Measurements from ENCODE around the gene FNBP1. TPM values are rescaled to one million over a fixed set of nuclear protein-coding genes. Genes with fewer than 3 reads are reported as not detected.
A peak's percentile ranks its signal among the peaks of the same experiment; 100 is the strongest.

Gene FNBP1
- total RNA-seq, 1 donor from 2014 or later, result 21.9 TPM

- Histone ChIP-seq H3K27me3 (ENCODE audit: control insufficient read depth in 3 of 3, insufficient read depth in 3 of 3, low read length in 3 of 3) (no peaks in the 10 kb centered on the region), H3K4me3 (ENCODE audit: low read length in 3 of 3) (no peak overlapping the region), H3K9me3 (ENCODE audit: control insufficient read depth in 3 of 3, low read length in 3 of 3) (no peaks in the 10 kb centered on the region), H3K27ac (ENCODE audit: low read depth, low read length) (no peak overlapping the region), H3K4me1 (ENCODE audit: control insufficient read depth in 3 of 3, insufficient read depth in 3 of 3, low read length in 3 of 3) (peaks cover 5 to 21% (median 8%) of the 10 kb centered on the region in 3 donors), H3K9ac (ENCODE audit: low read depth in 1 of 3, low read length in 3 of 3) (no peak overlapping the region), H3K36me3 (ENCODE audit: control insufficient read depth in 3 of 3, insufficient read depth in 3 of 3, low read length in 3 of 3) (no peaks in the 10 kb centered on the region)
Observed at GRCh38 chr9:130049431-130050210, 6.6 kb upstream of the FNBP1 start.

DNA sequence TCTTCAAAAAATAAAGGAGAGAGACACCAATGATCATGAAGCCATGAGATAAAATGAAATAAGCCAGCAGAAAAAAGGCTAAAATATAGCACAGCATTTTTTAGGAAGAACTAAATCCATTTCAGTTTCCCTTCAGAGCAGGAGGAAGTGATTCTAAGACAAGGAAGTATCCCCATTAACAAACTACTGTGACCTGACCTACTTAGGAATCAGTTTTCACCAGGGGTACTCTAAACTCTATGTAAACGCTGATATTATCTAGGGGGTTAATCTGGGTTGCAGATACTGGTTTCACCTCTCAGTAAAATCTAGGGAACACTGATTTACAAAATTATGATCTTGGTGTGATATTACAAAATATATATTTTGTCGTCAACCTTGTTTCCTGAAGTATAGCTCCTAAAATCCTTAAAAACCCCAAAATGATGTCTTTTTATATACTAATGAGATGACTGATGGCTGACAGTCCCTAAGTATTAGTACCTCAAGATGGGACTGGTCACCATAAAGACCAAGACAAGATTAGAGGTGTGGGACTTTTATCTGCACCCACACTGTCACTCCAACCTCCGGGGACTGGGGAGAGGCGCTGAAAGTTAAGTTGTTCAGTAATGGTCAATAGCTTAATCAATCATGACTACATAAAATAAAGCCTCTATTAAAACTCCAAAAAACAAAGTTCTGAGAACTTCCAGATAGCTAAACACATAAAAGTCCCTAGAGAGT lies 2.9 kb upstream of the FNBP1 start:
- Histone ChIP-seq H3K9ac (ENCODE audit: low read depth in 1 of 3, low read length in 3 of 3) (no peak overlapping the region), H3K9me3 (ENCODE audit: control insufficient read depth in 3 of 3, low read length in 3 of 3) (no peaks in the 10 kb centered on the region), H3K4me3 (ENCODE audit: low read length in 3 of 3) (no peak overlapping the region), H3K27me3 (ENCODE audit: control insufficient read depth in 3 of 3, insufficient read depth in 3 of 3, low read length in 3 of 3) (no peaks in the 10 kb centered on the region), H3K27ac (ENCODE audit: low read depth, low read length) (no peak overlapping the region), H3K36me3 (ENCODE audit: control insufficient read depth in 3 of 3, insufficient read depth in 3 of 3, low read length in 3 of 3) (no peaks in the 10 kb centered on the region), H3K4me1 (ENCODE audit: control insufficient read depth in 3 of 3, insufficient read depth in 3 of 3, low read length in 3 of 3) (peaks cover 11 to 20% (median 15%) of the 10 kb centered on the region in 3 donors)

DNA sequence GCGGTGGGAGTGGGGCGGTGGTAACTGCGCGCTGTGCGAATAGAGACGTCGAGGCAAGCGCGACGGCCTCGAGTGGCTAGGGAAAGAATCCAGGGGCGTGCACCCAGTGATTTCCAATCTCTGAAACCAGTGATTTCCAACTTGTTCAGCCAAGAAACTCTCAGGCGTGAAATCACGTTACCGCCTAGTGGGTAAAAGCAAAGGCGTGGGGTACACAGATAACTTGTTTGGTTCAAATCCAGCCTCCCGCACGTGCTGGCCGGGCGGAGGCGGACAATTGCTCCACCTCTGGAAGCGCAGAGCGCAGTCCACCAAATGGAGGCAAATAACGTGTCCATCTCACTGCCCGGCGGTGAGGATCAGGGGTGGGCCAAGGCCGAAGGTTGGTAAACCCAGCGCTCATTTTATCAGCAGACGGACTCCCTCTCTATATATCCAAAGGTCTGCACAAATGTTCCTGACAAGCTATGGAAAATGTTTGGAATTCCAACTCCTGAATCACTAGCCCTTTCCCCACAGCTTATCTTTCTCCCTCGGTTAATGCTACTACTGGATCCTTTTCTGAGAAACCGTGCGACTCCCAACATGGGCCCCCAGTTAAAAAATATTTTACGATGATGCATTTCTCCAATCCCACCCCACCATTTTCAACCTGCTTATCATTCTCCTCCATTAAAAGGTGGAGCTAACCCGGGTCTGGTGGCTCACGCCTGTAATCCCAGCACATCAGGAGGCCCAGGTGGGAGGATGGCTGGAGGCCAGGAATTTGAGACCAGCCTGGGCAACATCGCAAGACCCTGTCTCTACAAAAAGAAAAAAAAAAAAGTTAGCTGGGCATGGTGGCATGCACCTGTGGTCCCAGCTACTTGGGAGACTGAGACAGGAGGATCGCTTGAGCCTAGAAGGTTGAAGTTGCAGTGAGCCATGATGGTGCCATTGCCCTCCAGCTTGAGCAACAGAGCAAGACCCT lies 950 bp upstream of the FNBP1 start:
- H3K4me3 ChIP-seq (ENCODE audit: low read length in 3 of 3), result peak overlapping the region; percentile 74 to 89 (median 80)
- peaks cover 11 to 20% (median 15%) of the 10 kb centered on the region in 3 donors for H3K4me1 ChIP-seq (ENCODE audit: control insufficient read depth in 3 of 3, insufficient read depth in 3 of 3, low read length in 3 of 3)
- peak overlapping the region; percentile 72 for H3K27ac ChIP-seq (ENCODE audit: low read depth, low read length)
- H3K36me3 ChIP-seq (ENCODE audit: control insufficient read depth in 3 of 3, insufficient read depth in 3 of 3, low read length in 3 of 3), result no peaks in the 10 kb centered on the region
- no peaks in the 10 kb centered on the region for H3K27me3 ChIP-seq (ENCODE audit: control insufficient read depth in 3 of 3, insufficient read depth in 3 of 3, low read length in 3 of 3)
- peak overlapping the region; percentile 63 to 88 (median 82) for H3K9ac ChIP-seq (ENCODE audit: low read depth in 1 of 3, low read length in 3 of 3)
- no peaks in the 10 kb centered on the region for H3K9me3 ChIP-seq (ENCODE audit: control insufficient read depth in 3 of 3, low read length in 3 of 3)

GRCh38 chr9:130042406-130042884 lies 544 bp downstream of the FNBP1 start:
- H3K27me3 ChIP-seq (ENCODE audit: control insufficient read depth in 3 of 3, insufficient read depth in 3 of 3, low read length in 3 of 3), result no peaks in the 10 kb centered on the region
- no peaks in the 10 kb centered on the region for H3K9me3 ChIP-seq (ENCODE audit: control insufficient read depth in 3 of 3, low read length in 3 of 3)
- H3K4me1 ChIP-seq (ENCODE audit: control insufficient read depth in 3 of 3, insufficient read depth in 3 of 3, low read length in 3 of 3), result peaks cover 11 to 20% (median 15%) of the 10 kb centered on the region in 3 donors
- H3K27ac ChIP-seq (ENCODE audit: low read depth, low read length), result peak overlapping the region; percentile 75
- H3K4me3 ChIP-seq (ENCODE audit: low read length in 3 of 3), result peak overlapping the region; percentile 74 to 89 (median 84)
- no peaks in the 10 kb centered on the region for H3K36me3 ChIP-seq (ENCODE audit: control insufficient read depth in 3 of 3, insufficient read depth in 3 of 3, low read length in 3 of 3)
- H3K9ac ChIP-seq (ENCODE audit: low read depth in 1 of 3, low read length in 3 of 3), result peak overlapping the region; percentile 80 to 88 (median 88)

GRCh38 chr9:130041648-130042405 lies 1.2 kb downstream of the FNBP1 start:
- H3K36me3 ChIP-seq (ENCODE audit: control insufficient read depth in 3 of 3, insufficient read depth in 3 of 3, low read length in 3 of 3), result no peaks in the 10 kb centered on the region
- H3K9me3 ChIP-seq (ENCODE audit: control insufficient read depth in 3 of 3, low read length in 3 of 3), result no peaks in the 10 kb centered on the region
- H3K9ac ChIP-seq (ENCODE audit: low read depth in 1 of 3, low read length in 3 of 3), result peak overlapping the region; percentile 80 to 88 (median 88)
- H3K27me3 ChIP-seq (ENCODE audit: control insufficient read depth in 3 of 3, insufficient read depth in 3 of 3, low read length in 3 of 3), result no peaks in the 10 kb centered on the region
- H3K27ac ChIP-seq (ENCODE audit: low read depth, low read length), result peak overlapping the region; percentile 75
- peak overlapping the region; percentile 74 to 89 (median 84) for H3K4me3 ChIP-seq (ENCODE audit: low read length in 3 of 3)
- H3K4me1 ChIP-seq (ENCODE audit: control insufficient read depth in 3 of 3, insufficient read depth in 3 of 3, low read length in 3 of 3), result peaks cover 11 to 20% (median 15%) of the 10 kb centered on the region in 3 donors

GRCh38 chr9:130040984-130041647 lies 1.9 kb downstream of the FNBP1 start:
- no peak overlapping the region for H3K27ac ChIP-seq (ENCODE audit: low read depth, low read length)
- H3K27me3 ChIP-seq (ENCODE audit: control insufficient read depth in 3 of 3, insufficient read depth in 3 of 3, low read length in 3 of 3), result no peaks in the 10 kb centered on the region
- H3K9me3 ChIP-seq (ENCODE audit: control insufficient read depth in 3 of 3, low read length in 3 of 3), result no peaks in the 10 kb centered on the region
- no peaks in the 10 kb centered on the region for H3K36me3 ChIP-seq (ENCODE audit: control insufficient read depth in 3 of 3, insufficient read depth in 3 of 3, low read length in 3 of 3)
- peak overlapping the region; percentile 13 to 55 (median 32) for H3K9ac ChIP-seq (ENCODE audit: low read depth in 1 of 3, low read length in 3 of 3)
- H3K4me3 ChIP-seq (ENCODE audit: low read length in 3 of 3), result peak overlapping the region; percentile 74 to 89 (median 84)
- H3K4me1 ChIP-seq (ENCODE audit: control insufficient read depth in 3 of 3, insufficient read depth in 3 of 3, low read length in 3 of 3), result peaks cover 11 to 20% (median 17%) of the 10 kb centered on the region in 3 donors

GRCh38 chr9:130039528-130040147 lies 3.4 kb downstream of the FNBP1 start:
- no peak overlapping the region for H3K4me3 ChIP-seq (ENCODE audit: low read length in 3 of 3)
- peaks cover 15 to 27% (median 17%) of the 10 kb centered on the region in 3 donors for H3K4me1 ChIP-seq (ENCODE audit: control insufficient read depth in 3 of 3, insufficient read depth in 3 of 3, low read length in 3 of 3)

GRCh38 chr9:130036099-130036498 lies 6.9 kb downstream of the FNBP1 start:
- Histone ChIP-seq H3K27me3 (ENCODE audit: control insufficient read depth in 3 of 3, insufficient read depth in 3 of 3, low read length in 3 of 3) (no peaks in the 10 kb centered on the region), H3K9ac (ENCODE audit: low read depth in 1 of 3, low read length in 3 of 3) (no peak overlapping the region), H3K36me3 (ENCODE audit: control insufficient read depth in 3 of 3, insufficient read depth in 3 of 3, low read length in 3 of 3) (no peaks in the 10 kb centered on the region), H3K9me3 (ENCODE audit: control insufficient read depth in 3 of 3, low read length in 3 of 3) (no peaks in the 10 kb centered on the region), H3K27ac (ENCODE audit: low read depth, low read length) (no peak overlapping the region), H3K4me3 (ENCODE audit: low read length in 3 of 3) (no peak overlapping the region), H3K4me1 (ENCODE audit: control insufficient read depth in 3 of 3, insufficient read depth in 3 of 3, low read length in 3 of 3) (peaks cover 6 to 17% (median 8%) of the 10 kb centered on the region in 3 donors)

More at GRCh38 chr9:130039528-130040147, 3.4 kb downstream of the FNBP1 start:
- no peaks in the 10 kb centered on the region for H3K27me3 ChIP-seq (ENCODE audit: control insufficient read depth in 3 of 3, insufficient read depth in 3 of 3, low read length in 3 of 3)
- no peak overlapping the region for H3K9ac ChIP-seq (ENCODE audit: low read depth in 1 of 3, low read length in 3 of 3)
- no peaks in the 10 kb centered on the region for H3K36me3 ChIP-seq (ENCODE audit: control insufficient read depth in 3 of 3, insufficient read depth in 3 of 3, low read length in 3 of 3)
- H3K27ac ChIP-seq (ENCODE audit: low read depth, low read length), result no peak overlapping the region
- no peaks in the 10 kb centered on the region for H3K9me3 ChIP-seq (ENCODE audit: control insufficient read depth in 3 of 3, low read length in 3 of 3)
